HG03520 (cell line): ENCODE results near the gene JAM3.

Experiments used
- ATAC-seq: cut with Tn5 transposase; IDR thresholded peaks from one replicate; pipeline ENCODE4 v1.9.1; 2021; ENCODE audit warnings: mild to moderate bottlenecking, moderate library complexity; ENCODE audit not compliant: unreplicated experiment

The JAM3 gene

DNA sequence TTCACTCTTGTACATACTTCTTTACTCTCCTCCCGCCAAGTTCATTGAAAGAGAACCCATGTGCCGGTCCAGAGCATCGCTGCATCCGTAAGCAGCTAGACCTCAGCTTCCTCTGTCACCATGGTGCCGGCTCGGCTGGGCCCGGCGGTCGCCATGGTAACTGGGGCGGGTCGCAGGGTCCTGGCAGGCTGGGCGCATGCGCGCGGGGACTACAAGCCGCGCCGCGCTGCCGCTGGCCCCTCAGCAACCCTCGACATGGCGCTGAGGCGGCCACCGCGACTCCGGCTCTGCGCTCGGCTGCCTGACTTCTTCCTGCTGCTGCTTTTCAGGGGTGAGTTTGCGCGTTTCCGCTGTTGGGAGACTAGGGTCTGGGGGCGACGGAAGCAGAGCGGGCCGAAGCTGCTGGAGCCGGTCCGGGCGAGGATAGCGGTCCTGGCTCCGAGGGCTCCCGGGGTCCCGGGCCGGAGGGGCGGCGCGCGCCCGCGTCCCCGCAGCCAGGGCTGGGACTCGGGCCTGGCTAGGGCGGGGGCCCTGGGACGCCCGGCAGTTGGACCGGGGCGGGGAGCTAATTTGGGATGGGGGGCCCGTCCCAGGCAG is at the start of gene JAM3:
Gene JAM3, plus strand, starts transcription at position 244 of the 597 bp plus-strand sequence. Its CDS starts 12 bp downstream, at position 256.
- peak; percentile 88 for ATAC-seq

- ATAC-seq, result no peak
Measured at GRCh38 chr11:134019500-134019899, 49.4 kb upstream of the JAM3 start.

- no peak for ATAC-seq
Measured at GRCh38 chr11:134020598-134020997, 48.3 kb upstream of the JAM3 start.

- ATAC-seq, result no peak
Measured at GRCh38 chr11:134021326-134021725, 47.5 kb upstream of the JAM3 start.

GRCh38 chr11:134022748-134023147 is 46.1 kb upstream of the JAM3 start:
- ATAC-seq, result no peak

DNA sequence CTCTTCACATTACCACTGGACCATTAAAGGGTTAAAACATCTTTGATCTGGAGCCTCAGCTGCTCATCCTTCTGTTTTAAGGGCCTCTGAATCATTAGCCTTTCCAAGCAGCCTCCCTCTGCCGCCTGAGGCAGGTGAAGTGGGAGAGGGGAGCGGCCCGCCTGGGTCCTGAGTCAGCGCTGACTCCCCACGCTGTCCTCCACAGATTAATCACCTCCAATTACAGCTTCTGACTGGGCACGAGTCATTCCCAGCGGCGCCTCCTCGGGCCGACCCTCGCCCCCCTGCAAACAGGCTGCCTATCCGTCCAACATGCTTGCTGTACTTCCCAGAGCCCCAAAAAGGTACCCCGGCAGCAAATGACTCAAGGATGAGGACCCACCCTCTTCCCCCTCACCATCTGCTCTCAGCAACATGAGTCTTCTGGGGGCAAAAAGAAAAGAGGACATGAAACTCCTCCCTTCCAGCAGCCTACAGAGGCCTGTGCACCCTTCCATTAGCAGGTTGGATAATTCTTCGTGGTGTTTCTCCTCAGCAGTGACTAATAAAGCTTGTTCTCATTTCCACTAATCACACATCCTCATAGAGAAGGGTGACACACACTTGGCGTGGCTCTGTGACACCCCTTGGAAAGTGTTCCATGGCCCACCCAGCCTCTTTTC is 44.3 kb upstream of the JAM3 start:
- no peak for ATAC-seq

GRCh38 chr11:134025082-134025429 is 43.8 kb upstream of the JAM3 start:
- no peak for ATAC-seq

GRCh38 chr11:134026655-134027343 is 42.1 kb upstream of the JAM3 start:
- ATAC-seq, result no peak

DNA sequence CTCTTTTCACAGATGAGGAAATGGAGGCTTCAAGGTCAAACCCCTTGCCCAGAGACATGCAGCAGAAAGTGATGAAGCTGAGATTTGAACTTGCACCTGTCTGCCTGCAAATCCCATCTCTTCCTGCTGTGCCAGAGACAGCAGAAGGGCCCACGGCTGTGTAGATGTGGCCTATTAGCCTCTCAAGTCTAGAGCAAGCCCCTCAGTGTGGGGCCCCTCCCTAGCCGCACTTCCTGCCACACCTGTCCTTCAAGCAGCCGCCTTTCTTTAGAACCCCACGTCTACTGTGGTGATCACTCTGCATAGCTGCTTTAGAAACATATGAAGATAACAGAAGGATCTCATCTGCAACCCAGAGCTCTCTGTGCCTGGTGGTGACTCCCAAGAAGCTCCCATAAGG is 41.2 kb upstream of the JAM3 start:
- no peak for ATAC-seq

- ATAC-seq, result no peak
Measured at GRCh38 chr11:134028368-134028920, 40.4 kb upstream of the JAM3 start.

GRCh38 chr11:134030853-134031252 is 38.0 kb upstream of the JAM3 start:
- no peak for ATAC-seq

DNA sequence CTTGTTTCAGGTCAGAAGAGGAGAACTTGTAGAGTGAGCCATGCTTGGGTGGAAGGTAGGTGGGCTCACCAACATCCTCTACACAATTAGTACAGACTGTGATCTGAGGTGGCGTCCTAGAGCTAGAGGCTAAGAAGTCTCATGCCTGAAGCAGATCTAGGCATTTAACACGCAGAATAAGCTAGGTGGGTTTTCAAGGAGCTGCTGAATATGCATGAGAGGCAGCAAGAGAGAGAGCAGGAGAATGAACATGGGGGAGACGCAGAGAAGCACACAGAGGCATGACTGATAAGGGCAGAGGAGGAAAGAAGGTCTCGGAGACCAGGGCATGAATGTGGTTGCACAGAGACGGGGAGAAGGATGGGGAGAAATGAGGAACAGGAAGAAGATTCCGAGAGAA is 36.8 kb upstream of the JAM3 start:
- no peak for ATAC-seq

GRCh38 chr11:134032501-134033091 is 36.3 kb upstream of the JAM3 start:
- no peak for ATAC-seq

DNA sequence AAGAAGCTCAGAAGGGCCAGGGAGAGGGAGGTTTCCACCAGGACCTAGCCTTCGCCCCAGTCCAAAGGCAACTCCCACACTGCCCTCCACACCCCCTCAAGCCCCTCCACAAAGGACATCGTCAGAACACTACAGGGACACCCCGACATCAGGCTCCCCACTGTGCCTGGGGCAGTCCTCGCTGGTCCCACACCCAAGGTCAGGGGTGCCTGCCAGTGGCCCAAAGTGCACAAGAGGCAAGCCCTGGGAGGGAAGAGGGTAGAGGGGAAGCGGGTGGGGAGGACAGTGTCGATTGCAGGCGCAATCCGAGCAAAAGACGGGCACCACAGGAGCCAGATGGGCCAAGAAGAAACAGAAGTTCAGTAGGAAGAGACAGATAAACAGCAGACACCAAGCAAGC is 35.6 kb upstream of the JAM3 start:
- ATAC-seq, result no peak

DNA sequence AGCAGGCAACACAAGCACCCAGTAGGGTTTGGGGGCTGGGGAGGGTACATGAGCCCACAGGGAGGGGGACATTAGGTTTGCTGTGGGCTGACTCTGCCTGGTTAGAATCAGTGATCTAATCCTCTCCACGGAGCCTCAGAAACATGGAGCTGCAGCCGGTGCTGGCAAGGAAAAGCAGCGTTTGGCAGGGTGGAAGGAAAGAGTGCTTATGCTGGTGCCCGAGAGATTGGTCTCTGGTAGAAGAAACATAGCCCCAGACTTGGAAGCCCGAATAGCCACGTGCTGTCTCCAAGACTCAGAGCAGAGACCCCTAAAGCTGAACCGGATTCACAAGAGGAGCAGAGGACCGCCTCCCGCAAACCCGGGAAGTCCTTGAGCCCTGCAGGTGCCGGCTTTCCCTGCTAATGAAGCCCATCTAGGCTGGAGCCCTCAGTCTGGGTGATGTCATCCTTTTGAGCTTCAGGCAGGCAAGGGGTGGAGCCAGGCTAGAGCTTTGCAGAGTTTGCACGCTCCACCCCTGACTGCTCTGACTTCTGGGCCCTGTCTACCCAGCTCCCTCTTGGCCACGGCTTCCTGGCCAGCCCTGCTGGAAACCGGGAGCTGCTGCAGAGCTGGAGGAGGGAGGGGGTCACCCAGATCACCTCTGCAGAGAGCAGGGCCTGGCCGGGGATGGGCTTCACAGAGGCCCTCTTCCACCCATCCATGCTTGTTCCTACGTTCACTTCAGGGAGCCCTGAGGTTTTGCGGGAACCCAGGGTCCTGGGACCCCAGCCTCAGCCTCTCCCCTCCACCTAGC is 35.0 kb upstream of the JAM3 start:
- ATAC-seq, result peak; percentile 53

DNA sequence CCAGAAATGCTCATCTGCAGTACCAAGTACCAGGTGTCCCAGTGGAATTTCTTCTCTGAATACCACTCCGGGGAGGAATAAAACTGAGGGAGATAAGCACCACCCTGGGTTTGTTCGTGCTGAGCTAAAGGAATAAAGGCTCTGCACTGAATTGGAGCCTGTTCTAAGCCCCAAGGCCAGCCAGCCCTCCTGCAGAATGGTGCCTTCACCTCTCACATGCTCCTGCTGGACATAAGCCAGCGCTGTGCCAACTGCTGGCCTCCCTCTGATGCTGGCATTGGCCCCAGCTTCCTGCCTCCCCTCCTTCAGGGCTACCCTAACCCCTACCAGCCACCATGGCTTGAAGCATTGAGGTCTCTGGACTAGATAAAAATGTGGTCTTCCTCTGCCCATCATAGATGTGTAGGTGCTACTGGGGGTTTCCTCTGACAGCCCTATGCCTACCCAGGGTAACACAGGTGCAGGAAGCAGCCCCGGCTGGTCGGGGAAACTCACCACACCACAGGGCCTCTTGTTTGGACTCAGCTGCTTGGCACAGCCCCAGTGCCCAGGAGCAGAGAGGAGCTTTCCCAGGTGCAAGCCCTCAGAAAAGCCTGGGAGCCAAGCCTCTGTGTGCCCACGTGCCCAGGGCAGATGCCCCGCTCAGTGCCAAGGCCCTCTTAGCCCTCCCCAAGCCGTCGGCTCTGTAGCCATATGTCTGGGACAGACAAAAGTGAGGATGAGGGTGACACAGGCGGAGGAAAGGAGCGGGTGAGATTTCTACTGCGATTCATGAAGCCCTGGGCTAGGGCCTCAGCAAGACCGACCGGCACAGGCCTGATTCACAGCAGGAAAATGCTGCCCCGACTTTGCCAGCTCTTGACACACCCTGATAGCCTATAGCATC is 34.1 kb upstream of the JAM3 start:
- no peak for ATAC-seq

DNA sequence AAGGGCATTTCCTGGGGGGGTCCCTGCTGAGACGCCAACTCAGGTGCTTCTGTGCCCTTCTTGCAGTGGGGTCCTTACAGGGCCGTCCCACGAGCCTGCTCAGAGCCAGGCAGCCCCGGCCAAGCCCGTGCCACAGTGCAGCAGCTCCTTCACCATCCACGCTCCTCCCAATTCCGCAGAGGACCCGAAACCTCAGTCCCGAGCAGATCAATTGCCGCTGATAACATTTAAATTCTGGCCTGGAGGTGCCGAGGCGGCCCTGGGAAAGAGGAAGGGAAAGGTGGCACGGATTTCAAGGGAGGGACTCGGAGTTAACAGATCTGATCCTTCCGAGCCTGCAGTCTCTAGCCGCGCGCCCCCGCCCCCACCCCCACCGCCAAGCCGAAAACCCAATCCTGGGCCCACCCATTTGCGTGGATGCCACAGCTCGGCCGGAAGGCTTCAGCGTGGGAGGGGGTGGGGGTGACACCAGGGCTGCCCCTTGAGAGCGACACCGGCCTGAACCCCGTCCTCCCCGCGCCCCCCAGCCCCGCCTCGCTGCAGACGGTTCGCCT is 32.3 kb upstream of the JAM3 start:
- no peak for ATAC-seq

DNA sequence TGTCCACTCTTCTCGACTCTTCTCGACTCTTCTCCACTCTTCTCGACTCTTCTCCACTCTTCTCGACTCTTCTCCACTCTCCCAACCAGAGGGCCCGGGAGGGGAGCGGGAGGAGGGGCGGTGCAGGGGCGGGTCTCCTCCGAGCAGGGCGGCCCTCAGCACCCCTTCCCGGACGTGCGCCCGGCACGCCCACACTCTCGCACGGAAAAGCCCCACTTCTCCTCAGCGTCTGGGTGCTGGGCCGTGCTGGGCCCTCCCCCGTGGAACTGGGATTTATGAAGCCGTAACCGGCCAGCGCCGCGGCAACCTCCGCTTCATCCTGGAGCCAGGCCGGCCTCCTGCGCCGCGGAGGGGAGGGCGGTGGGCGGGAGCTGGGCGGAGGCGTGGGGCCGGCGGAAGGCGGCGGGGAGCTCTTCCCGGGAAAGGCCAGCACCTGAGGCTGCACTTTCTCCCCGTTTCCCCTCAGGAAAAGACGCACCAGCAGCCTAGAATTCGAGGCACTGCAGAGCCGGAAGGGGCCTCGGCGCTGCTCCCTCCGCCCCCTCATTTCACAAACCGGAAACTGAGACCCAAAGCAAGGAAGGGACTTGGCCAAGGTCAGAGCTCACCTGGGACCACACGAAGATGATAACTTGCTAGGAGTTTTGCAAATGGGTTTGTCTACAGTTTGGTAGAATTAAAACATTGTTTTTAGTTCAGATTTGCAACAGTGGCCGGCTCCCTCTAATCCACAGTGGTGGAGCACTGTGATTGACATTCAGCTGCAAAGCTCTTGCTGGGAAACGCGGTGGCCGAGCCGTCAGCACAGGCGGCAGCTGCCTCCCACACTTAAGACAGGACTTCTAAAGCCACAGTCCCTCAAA is 31.6 kb upstream of the JAM3 start:
- peak; percentile 63 for ATAC-seq
